ENCODE data around the gene FCGBP.
"Not testable (repeated sequence)": the region's sequence is repeated elsewhere in the genome, so short reads cannot be mapped to it uniquely, and the experiment has no call there.

DNA sequence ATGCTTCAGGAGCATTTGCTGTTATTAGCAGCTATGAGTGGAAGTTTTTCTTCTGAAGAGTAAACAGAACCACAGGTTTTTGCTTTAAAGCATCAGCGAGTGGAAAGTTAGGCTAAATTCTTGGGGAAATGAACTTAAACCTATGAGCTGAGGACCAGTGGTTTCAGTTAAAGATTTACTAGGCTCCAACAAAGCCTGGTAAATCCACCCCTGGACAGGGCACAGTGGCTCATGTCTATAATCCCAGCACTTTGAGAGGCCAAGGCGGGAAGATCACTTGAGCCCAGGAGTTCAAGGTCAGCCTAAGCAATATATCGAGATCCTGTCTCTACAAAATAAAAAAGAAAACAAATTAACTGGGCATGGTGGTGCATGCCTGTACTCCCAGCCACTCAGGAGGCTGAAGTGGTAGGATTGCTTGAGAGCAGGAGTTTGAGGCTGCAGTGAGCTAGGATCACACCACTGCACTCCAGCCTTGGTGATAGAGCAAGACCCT, 46.9 kb downstream of the FCGBP start:
- TF ChIP-seq BHLHE40, CEBPB (IDR thresholded peaks at IDR 0.05; ENCODE audit: low read depth, low read length): not testable (repeated sequence)
- TF ChIP-seq, protein P1, sequence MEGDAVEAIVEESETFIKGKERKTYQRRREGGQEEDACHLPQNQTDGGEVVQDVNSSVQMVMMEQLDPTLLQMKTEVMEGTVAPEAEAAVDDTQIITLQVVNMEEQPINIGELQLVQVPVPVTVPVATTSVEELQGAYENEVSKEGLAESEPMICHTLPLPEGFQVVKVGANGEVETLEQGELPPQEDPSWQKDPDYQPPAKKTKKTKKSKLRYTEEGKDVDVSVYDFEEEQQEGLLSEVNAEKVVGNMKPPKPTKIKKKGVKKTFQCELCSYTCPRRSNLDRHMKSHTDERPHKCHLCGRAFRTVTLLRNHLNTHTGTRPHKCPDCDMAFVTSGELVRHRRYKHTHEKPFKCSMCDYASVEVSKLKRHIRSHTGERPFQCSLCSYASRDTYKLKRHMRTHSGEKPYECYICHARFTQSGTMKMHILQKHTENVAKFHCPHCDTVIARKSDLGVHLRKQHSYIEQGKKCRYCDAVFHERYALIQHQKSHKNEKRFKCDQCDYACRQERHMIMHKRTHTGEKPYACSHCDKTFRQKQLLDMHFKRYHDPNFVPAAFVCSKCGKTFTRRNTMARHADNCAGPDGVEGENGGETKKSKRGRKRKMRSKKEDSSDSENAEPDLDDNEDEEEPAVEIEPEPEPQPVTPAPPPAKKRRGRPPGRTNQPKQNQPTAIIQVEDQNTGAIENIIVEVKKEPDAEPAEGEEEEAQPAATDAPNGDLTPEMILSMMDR (conservative IDR thresholded peaks at IDR 0.05; ENCODE audit: low read depth, low read length), result not testable (repeated sequence)

All from IMR-90 (cell line).